ENCODE data around the gene JADE1.

The JADE1 gene

GRCh38 chr4:128810871-128811570 lies 1.5 kb downstream of the JADE1 start:
- FAIRE-seq, result no peak

GRCh38 chr4:128811571-128812441 lies 2.3 kb downstream of the JADE1 start:
- no peak for FAIRE-seq

GRCh38 chr4:128812442-128813235 lies 3.1 kb downstream of the JADE1 start:
- no peak for FAIRE-seq

GRCh38 chr4:128813965-128814364 lies 4.5 kb downstream of the JADE1 start:
- FAIRE-seq, result no peak

DNA sequence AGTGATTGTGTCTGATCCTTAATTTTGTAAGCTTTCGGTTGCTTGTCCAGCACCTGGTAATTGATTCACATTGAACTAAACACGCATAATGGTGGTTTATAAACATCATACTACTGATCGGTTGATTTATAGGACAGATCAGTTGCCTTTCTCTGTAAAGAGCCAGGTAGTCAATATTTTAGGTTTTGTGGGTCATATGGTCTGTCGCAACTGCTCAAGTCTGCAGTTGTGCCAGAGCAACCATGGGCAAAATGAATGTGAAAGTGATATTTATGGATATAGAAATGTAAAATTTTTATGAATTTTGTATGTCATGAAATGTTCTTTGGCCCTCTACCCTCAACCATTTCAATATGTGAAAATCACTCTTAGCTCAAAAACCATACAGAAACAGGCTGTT lies 8.9 kb downstream of the JADE1 start:
- FAIRE-seq, result no peak

GRCh38 chr4:128819082-128819742 lies 9.7 kb downstream of the JADE1 start:
- FAIRE-seq, result no peak

GRCh38 chr4:128820671-128821070 lies 11.2 kb downstream of the JADE1 start:
- no peak for FAIRE-seq

DNA sequence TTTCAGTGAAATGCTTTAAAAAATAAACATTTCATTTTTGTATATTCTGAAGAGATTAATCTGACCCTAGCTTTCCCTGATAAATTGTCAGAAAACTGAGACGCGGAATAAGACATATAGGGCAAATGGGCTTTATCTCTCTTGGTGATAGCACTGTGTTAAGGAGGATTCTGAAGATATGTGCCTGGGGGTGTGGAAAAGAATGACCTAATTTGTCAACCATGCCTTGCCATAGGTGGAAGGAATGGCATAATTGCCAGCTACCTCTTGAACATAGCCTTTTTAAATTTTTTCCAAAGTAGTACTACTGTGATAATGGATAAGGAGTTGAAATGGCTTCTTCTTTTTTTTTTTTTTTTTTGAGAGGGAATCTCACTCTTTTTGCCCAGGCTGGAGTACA lies 11.7 kb downstream of the JADE1 start:
- no peak for FAIRE-seq

GRCh38 chr4:128823025-128823661 lies 13.6 kb downstream of the JADE1 start:
- no peak for FAIRE-seq

GRCh38 chr4:128825226-128825625 lies 15.7 kb downstream of the JADE1 start:
- no peak for FAIRE-seq

GRCh38 chr4:128827296-128827695 lies 17.8 kb downstream of the JADE1 start:
- no peak for FAIRE-seq

- FAIRE-seq, result no peak
Observed at GRCh38 chr4:128830906-128831503, 21.5 kb downstream of the JADE1 start.

DNA sequence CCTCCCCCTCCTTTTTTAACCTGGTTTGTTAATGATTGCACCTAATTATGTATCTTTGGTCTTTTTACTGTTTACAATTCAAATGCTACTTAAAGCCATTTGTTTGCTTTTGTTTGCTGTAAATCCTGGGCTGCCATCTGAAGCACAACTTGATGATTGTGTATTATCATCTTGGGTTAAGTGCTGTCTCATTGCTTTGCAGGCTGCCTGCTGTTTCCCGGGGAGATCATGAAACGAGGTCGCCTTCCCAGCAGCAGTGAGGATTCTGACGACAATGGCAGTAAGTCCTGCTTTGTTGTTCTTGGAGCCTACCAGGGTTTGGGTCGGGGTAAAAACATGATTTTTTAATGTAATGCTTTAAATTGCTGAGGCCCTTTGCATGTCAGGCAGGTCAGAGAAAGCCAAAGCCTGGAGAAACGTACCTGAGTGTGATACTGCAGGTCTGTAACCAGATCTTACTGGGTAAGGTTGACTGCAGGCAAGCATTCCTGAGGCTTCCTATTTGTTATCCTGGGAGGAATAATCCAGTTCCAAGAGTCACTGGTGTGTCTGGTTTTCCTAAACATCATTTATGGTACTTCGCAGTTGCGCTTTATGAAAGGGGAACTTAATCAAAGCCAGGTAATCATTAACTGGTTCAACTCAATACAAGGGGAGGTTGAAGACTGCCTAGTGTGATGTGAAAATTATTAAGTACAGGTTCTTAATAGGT lies 22.2 kb downstream of the JADE1 start:
- no peak for FAIRE-seq

- no peak for FAIRE-seq
Observed at GRCh38 chr4:128832243-128832625, 22.7 kb downstream of the JADE1 start.

DNA sequence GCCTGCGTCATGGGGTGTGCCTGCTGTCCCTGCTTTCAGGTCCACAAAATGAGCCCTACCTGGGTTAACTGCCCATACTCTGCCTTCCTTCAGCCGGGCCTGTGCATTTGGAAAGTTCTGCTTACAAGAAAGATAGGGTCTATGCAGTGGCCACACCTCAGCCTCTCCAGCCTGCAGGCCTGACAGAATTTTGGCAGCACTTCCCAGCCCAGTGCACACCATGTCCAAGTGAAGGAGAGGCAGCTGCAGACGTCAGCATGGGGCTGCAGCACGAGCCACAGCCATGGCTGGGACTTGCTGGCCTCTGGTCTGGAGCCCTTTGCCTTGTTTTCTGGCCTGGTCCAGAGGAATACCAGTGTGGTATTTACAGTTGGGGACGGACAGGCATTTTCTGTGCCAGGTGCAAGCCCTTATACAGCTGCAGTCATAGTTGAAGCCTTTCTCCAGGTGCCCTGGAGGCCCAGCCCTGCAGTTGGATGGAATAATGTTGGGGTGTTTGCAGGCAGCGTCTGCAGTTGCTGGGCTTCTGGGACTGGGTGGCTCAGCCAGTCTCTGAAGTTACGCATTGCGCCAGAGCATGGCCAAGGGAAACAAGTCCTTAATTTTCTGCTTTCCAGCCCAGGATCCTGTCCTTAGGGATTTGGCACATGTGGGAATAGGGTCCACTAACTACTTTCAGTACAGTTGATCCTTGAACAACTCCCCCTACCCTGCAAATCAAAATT lies 26.2 kb downstream of the JADE1 start:
- no peak for FAIRE-seq

- FAIRE-seq, result no peak
Observed at GRCh38 chr4:128837198-128837597, 27.7 kb downstream of the JADE1 start.

DNA sequence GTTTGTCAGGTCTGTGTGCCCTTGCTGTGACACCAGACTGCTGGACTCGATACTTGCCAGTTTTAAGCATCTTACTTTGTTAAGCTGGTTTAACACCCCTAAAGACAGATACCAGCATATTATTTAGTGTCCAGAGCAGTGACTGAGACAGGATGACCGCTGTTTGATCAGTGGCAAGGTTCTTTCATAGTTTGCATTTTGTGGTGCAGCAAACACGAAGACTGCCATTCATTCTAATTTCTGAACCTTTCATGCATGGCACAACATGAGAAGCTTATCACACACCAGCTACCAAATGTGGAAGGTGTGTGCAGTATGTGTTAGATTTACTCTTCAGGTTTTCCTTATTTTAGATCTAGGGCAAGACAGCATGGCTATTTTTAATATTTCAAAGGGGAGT lies 28.2 kb downstream of the JADE1 start:
- no peak for FAIRE-seq

- FAIRE-seq, result no peak
Observed at GRCh38 chr4:128840711-128841318, 31.3 kb downstream of the JADE1 start.

- no peak for FAIRE-seq
Observed at GRCh38 chr4:128841402-128841801, 31.9 kb downstream of the JADE1 start.

GRCh38 chr4:128844931-128845330 lies 35.4 kb downstream of the JADE1 start:
- no peak for FAIRE-seq

Measured in colon (tissue), 2 donors.